IPS DF 6.9 (cell line): ENCODE measurements around the gene DOCK11.

Source experiments
- DNase-seq: peaks from one replicate; pipeline ENCODE4 v3.0.0-alpha.2; 2013; ENCODE audit warnings: low read depth, low spot score
- H3K27ac ChIP-seq: one replicate; pipeline ENCODE4 v1.5.1; 2013; ENCODE audit warnings: low read length, control low read depth
- H3K27me3 ChIP-seq: 2 replicates; pipeline ENCODE4 v1.6.1; 2013; ENCODE audit warnings: mild to moderate bottlenecking, low read length; ENCODE audit not compliant: control insufficient read depth, insufficient read depth
- H3K36me3 ChIP-seq: 2 replicates; pipeline ENCODE4 v1.6.1; 2013; ENCODE audit warnings: low read length; ENCODE audit not compliant: control insufficient read depth, insufficient read depth
- H3K4me1 ChIP-seq: 2 replicates; pipeline ENCODE4 v1.6.1; 2013; ENCODE audit warnings: low read length; ENCODE audit not compliant: control insufficient read depth, insufficient read depth
- H3K4me3 ChIP-seq: 2 replicates; pipeline ENCODE4 v1.5.1; 2013; ENCODE audit warnings: mild to moderate bottlenecking, low read length
- H3K9me3 ChIP-seq: 2 replicates; pipeline ENCODE4 v1.6.1; 2013; ENCODE audit warnings: low read length, inconsistent platforms; ENCODE audit not compliant: control insufficient read depth, insufficient read depth
- WGBS: extraction: QIAGEN DNeasy Blood & Tissue Kit; methylation state at CpG from one replicate; pipeline ENCODE4 v1.1.7; 2013; ENCODE audit warnings: mixed read lengths, missing lambda C conversion rate; ENCODE audit not compliant: insufficient read length, insufficient coverage; 5-methylcytosine and 5-hydroxymethylcytosine counted together

DOCK11 gene

DNA sequence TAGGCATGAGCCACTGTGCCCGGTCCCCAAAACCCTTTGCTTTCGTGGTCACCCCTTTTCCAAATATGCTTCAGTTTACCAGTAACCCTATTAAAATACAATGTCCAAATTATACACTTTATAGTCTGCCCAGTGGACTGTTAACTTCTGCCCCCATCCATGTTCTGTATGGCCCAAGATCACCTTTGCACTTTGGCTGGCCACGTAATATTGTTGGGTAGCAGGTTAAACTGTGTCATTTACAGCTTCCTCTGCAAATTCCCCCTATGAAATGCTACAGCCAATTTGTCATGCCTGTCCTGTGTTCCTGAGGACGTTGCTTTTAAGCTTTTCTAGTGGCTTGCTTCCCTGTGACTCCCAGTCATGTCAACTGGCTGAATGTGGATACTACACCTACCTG lies 130.7 kb downstream of the DOCK11 start:
- Histone ChIP-seq H3K27me3 (no peaks in the 10 kb centered on the region), H3K4me1 (no peaks in the 10 kb centered on the region), H3K27ac (no peak overlapping the region), H3K36me3 (no peaks in the 10 kb centered on the region), H3K9me3 (no peaks in the 10 kb centered on the region), H3K4me3 (no peak overlapping the region)
- no peak for DNase-seq
- WGBS = no CpG with 5 or more reads among the region's 4 CpGs

DNA sequence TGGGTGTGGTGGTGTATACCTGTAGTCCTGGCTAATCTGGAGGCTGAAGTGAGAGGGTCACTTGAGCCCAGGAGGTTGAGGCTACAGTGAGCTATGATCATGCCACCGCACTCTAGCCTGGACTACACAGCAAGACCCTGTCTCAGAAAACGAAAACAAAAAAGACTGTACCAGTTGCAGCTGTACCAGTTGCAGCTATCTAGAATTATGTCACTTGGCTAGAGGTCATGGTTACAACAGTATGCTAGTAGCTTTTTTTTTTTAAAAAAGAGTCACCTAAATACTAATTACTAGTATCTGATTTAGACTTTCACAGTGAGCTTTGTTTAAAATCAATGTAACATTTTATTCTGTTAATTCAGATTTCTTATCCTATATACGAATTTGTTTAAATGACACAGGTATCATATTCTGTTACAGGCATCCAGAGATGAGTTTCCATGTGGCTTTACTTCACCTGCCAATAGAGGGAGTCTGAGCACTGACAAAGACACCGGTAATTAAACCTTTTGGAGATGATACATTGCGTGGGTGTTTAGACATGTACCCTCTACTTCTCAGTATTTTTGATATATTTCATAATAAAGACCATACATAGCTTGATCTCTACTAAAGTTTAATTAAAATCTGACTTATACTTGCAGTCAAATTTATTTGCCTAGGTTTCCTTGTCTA lies 131.6 kb downstream of the DOCK11 start:
- WGBS = no CpG with 5 or more reads among the region's 5 CpGs
- Histone ChIP-seq H3K36me3 (no peaks in the 10 kb centered on the region), H3K27ac (no peak overlapping the region), H3K4me1 (no peaks in the 10 kb centered on the region), H3K4me3 (no peak overlapping the region), H3K27me3 (no peaks in the 10 kb centered on the region), H3K9me3 (no peaks in the 10 kb centered on the region)
- no peak for DNase-seq

DNA sequence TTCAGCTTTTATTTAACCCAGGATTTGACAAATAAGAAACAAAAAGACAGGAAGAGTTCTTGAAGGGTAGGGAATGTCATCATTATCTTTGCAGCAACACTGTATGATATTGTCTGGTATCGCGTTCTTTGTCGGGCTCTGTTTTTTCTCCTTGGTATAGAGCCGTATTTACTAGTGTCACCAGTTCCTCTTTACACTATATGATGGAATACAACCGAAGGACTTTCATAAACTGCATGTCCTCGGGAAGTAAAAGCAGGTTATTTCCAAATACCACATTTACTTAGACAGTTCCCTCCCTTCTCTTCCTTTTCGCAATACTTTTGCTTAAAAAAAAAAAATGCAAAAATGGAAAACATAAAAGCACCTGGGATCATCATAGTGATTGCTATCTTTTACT lies 135.2 kb downstream of the DOCK11 start:
- no CpG with 5 or more reads among the region's 7 CpGs for WGBS
- DNase-seq = no peak
- no peaks in the 10 kb centered on the region for H3K36me3 ChIP-seq
- H3K27ac ChIP-seq = no peak overlapping the region
- no peaks in the 10 kb centered on the region for H3K4me1 ChIP-seq
- no peaks in the 10 kb centered on the region for H3K9me3 ChIP-seq
- H3K4me3 ChIP-seq = no peak overlapping the region
- no peaks in the 10 kb centered on the region for H3K27me3 ChIP-seq

DNA sequence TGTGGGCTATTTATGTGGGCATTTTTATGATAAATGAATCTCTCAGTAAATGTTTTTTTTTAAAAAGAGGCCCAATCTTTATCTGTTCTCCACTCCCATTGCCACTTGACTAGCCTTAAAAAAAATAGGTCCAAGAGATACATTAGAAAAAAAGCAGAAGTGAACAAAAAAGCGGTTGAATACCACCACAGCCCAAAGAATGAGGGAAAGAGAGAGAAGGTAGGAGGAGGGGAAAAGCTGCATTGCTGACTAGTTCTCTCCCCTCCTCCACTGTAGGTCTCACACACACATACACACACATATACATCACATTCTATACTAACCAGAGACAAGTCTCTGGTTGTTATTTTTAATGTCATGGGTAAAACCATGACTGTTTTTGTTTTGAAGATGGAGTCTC lies 136.0 kb downstream of the DOCK11 start:
- Histone ChIP-seq H3K36me3 (no peaks in the 10 kb centered on the region), H3K9me3 (no peaks in the 10 kb centered on the region), H3K4me1 (no peaks in the 10 kb centered on the region), H3K27ac (no peak overlapping the region), H3K4me3 (no peak overlapping the region), H3K27me3 (no peaks in the 10 kb centered on the region)
- no CpG with 5 or more reads among the region's 1 CpG for WGBS
- no peak for DNase-seq

GRCh38 chrX:118632862-118633261 lies 137.2 kb downstream of the DOCK11 start:
- no peak overlapping the region for H3K4me3 ChIP-seq
- no peaks in the 10 kb centered on the region for H3K4me1 ChIP-seq
- H3K27me3 ChIP-seq = no peaks in the 10 kb centered on the region
- H3K36me3 ChIP-seq = no peaks in the 10 kb centered on the region
- no peaks in the 10 kb centered on the region for H3K9me3 ChIP-seq
- no peak overlapping the region for H3K27ac ChIP-seq
- WGBS = no CpG with 5 or more reads among the region's 4 CpGs
- DNase-seq = no peak

GRCh38 chrX:118633530-118633929 lies 137.9 kb downstream of the DOCK11 start:
- Histone ChIP-seq H3K9me3 (no peaks in the 10 kb centered on the region), H3K27ac (no peak overlapping the region), H3K36me3 (no peaks in the 10 kb centered on the region), H3K27me3 (no peaks in the 10 kb centered on the region), H3K4me3 (no peak overlapping the region), H3K4me1 (no peaks in the 10 kb centered on the region)
- no CpG with 5 or more reads among the region's 6 CpGs for WGBS
- DNase-seq = no peak

- Histone ChIP-seq H3K9me3 (no peaks in the 10 kb centered on the region), H3K27ac (no peak overlapping the region), H3K36me3 (no peaks in the 10 kb centered on the region), H3K4me3 (no peak overlapping the region), H3K4me1 (no peaks in the 10 kb centered on the region), H3K27me3 (no peaks in the 10 kb centered on the region)
- no peak for DNase-seq
- no CpG with 5 or more reads among the region's 18 CpGs for WGBS
Observed at GRCh38 chrX:118634336-118634735, 138.7 kb downstream of the DOCK11 start.

DNA sequence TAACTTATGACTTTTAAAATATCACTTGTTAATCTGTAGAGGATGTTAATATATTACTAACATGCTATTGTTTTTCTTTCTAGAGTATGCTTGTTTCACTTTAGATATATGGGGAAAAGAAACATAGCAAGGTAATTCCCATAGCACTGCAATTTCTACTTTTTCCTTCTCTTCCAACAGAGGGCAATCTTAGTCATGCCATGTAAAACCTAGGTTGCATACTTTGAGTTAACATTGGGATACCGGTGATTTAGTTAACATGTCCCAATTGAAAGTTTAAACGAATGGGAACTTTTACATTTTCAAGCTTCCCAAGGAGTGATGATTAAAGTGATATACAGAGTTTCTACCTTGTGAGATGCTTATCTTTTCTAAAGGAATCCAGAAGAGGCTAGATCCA lies 142.4 kb downstream of the DOCK11 start:
- Histone ChIP-seq H3K27ac (no peak overlapping the region), H3K4me3 (no peak overlapping the region), H3K27me3 (no peaks in the 10 kb centered on the region), H3K9me3 (no peaks in the 10 kb centered on the region), H3K36me3 (no peaks in the 10 kb centered on the region), H3K4me1 (no peaks in the 10 kb centered on the region)
- WGBS = no CpG with 5 or more reads among the region's 2 CpGs
- no peak for DNase-seq

- H3K27me3 ChIP-seq = no peaks in the 10 kb centered on the region
- no peaks in the 10 kb centered on the region for H3K4me1 ChIP-seq
- WGBS = no CpG with 5 or more reads among the region's 1 CpG
- DNase-seq = no peak
- H3K36me3 ChIP-seq = no peaks in the 10 kb centered on the region
- no peaks in the 10 kb centered on the region for H3K9me3 ChIP-seq
- H3K4me3 ChIP-seq = no peak overlapping the region
- H3K27ac ChIP-seq = no peak overlapping the region
Observed at GRCh38 chrX:118644378-118644777, 148.8 kb downstream of the DOCK11 start.

DNA sequence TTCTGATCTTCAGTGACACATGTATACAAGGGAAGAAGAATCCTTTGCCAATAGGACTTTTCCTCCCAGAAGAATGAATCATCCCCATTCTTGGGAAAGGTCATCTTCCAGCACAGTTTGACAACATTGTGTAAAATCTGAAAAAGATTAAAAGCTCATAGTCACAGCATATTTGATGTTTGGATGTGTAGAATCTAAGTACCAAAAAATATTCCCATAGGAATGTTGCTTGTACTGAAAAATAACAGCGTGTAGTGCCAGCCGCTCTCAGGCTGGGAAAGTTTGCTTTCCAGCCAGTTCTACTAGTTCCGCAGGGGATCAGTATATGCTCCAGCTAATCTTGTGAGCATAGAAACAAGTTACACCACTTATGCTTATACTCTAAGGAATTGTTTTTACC lies 157.1 kb downstream of the DOCK11 start:
- Histone ChIP-seq H3K27me3 (no peaks in the 10 kb centered on the region), H3K4me1 (no peaks in the 10 kb centered on the region), H3K4me3 (no peak overlapping the region), H3K36me3 (no peaks in the 10 kb centered on the region), H3K9me3 (no peaks in the 10 kb centered on the region), H3K27ac (no peak overlapping the region)
- no CpG with 5 or more reads among the region's 3 CpGs for WGBS
- no peak for DNase-seq

DNA sequence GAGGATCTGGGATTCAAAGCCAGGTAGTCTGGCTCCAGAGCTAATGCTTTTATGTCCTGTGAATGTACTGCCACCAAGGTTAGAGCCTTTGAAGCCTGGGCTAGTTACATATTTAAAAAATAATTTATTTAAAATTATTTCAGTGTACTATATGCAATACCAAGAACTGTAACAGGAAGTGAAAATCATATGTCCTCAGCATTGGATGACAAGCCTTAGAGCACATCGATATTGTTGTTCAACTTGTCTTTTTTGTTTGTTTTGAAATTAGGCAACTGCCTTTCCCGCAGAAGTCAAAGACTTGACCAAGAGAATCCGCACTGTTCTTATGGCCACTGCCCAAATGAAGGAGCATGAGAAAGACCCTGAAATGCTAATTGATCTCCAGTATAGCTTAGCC lies 158.7 kb downstream of the DOCK11 start:
- Histone ChIP-seq H3K9me3 (no peaks in the 10 kb centered on the region), H3K27me3 (no peaks in the 10 kb centered on the region), H3K4me3 (no peak overlapping the region), H3K4me1 (no peaks in the 10 kb centered on the region), H3K36me3 (no peaks in the 10 kb centered on the region), H3K27ac (no peak overlapping the region)
- no peak for DNase-seq
- WGBS = no CpG with 5 or more reads among the region's 3 CpGs
